ENCODE results near the gene ATOSA.

ATOSA gene

GRCh38 chr15:52682200-52682599 lies 3.0 kb upstream of the ATOSA start:
- DNase-seq (ENCODE audit: low read depth): no peak

- DNase-seq (ENCODE audit: low read depth): no peak
Observed at GRCh38 chr15:52681441-52681840, 2.3 kb upstream of the ATOSA start.

- no peak for DNase-seq (ENCODE audit: low read depth)
Observed at GRCh38 chr15:52680761-52681160, 1.6 kb upstream of the ATOSA start.

GRCh38 chr15:52680041-52680391 lies 828 bp upstream of the ATOSA start:
- DNase-seq (ENCODE audit: low read depth): no peak

GRCh38 chr15:52678468-52679231 lies 538 bp downstream of the ATOSA start:
- DNase-seq (ENCODE audit: low read depth): peak; percentile 25

GRCh38 chr15:52677593-52678467 lies 1.4 kb downstream of the ATOSA start:
- peak; percentile 28 for DNase-seq (ENCODE audit: low read depth)

- DNase-seq (ENCODE audit: low read depth): no peak
Observed at GRCh38 chr15:52674831-52675230, 4.4 kb downstream of the ATOSA start.

- no peak for DNase-seq (ENCODE audit: low read depth)
Observed at GRCh38 chr15:52673734-52674133, 5.5 kb downstream of the ATOSA start.

GRCh38 chr15:52673312-52673711 lies 5.9 kb downstream of the ATOSA start:
- no peak for DNase-seq (ENCODE audit: low read depth)

- no peak for DNase-seq (ENCODE audit: low read depth)
Observed at GRCh38 chr15:52672661-52673060, 6.5 kb downstream of the ATOSA start.

GRCh38 chr15:52670087-52670486 lies 9.1 kb downstream of the ATOSA start:
- DNase-seq (ENCODE audit: low read depth): no peak

- no peak for DNase-seq (ENCODE audit: low read depth)
Observed at GRCh38 chr15:52668133-52668532, 11.1 kb downstream of the ATOSA start.

- no peak for DNase-seq (ENCODE audit: low read depth)
Observed at GRCh38 chr15:52667597-52667996, 11.6 kb downstream of the ATOSA start.

- no peak for DNase-seq (ENCODE audit: low read depth)
Observed at GRCh38 chr15:52663536-52664294, 15.5 kb downstream of the ATOSA start.

- no peak for DNase-seq (ENCODE audit: low read depth)
Observed at GRCh38 chr15:52661909-52662308, 17.3 kb downstream of the ATOSA start.

GRCh38 chr15:52660192-52660591 lies 19.0 kb downstream of the ATOSA start:
- no peak for DNase-seq (ENCODE audit: low read depth)

GRCh38 chr15:52658955-52659354 lies 20.2 kb downstream of the ATOSA start:
- DNase-seq (ENCODE audit: low read depth): no peak

- DNase-seq (ENCODE audit: low read depth): no peak
Observed at GRCh38 chr15:52657338-52657737, 21.9 kb downstream of the ATOSA start.

GRCh38 chr15:52656412-52656811 lies 22.8 kb downstream of the ATOSA start:
- no peak for DNase-seq (ENCODE audit: low read depth)

- no peak for DNase-seq (ENCODE audit: low read depth)
Observed at GRCh38 chr15:52653431-52653964, 25.7 kb downstream of the ATOSA start.

GRCh38 chr15:52652984-52653383 lies 26.2 kb downstream of the ATOSA start:
- no peak for DNase-seq (ENCODE audit: low read depth)

- DNase-seq (ENCODE audit: low read depth): no peak
Observed at GRCh38 chr15:52652286-52652685, 26.9 kb downstream of the ATOSA start.
